Activated gamma-delta T cell treated with anti-CD3 and anti-CD28 coated beads, Interleukin-2, amount 50 U/mL, for 16 hours (primary cell): Measurements from ENCODE around the gene MBNL3.
"Not testable (repeated sequence)": the region's sequence is repeated elsewhere in the genome, so short reads cannot be mapped to it uniquely, and the experiment has no call there.

Experiments
- DNase-seq: peaks from one replicate; pipeline ENCODE4 v3.0.0-alpha.2; 2020; ENCODE audit warnings: low read depth

MBNL3 gene

GRCh38 chrX:132474544-132475248 lies 14.1 kb downstream of the MBNL3 start:
- no peak for DNase-seq

- no peak for DNase-seq
These were observed 16.4 kb downstream of the MBNL3 start for GRCh38 chrX:132472397-132472796.

- no peak for DNase-seq
These were observed 18.0 kb downstream of the MBNL3 start for GRCh38 chrX:132470831-132471230.

- no peak for DNase-seq
These were observed 18.7 kb downstream of the MBNL3 start for GRCh38 chrX:132470179-132470578.

GRCh38 chrX:132468454-132468853 lies 20.4 kb downstream of the MBNL3 start:
- no peak for DNase-seq

- no peak for DNase-seq
These were observed 20.8 kb downstream of the MBNL3 start for GRCh38 chrX:132467989-132468388.

GRCh38 chrX:132467026-132467425 lies 21.8 kb downstream of the MBNL3 start:
- DNase-seq: no peak

- no peak for DNase-seq
These were observed 25.4 kb downstream of the MBNL3 start for GRCh38 chrX:132463411-132463810.

GRCh38 chrX:132461886-132462285 lies 27.0 kb downstream of the MBNL3 start:
- DNase-seq: no peak

- no peak for DNase-seq
These were observed 35.8 kb downstream of the MBNL3 start for GRCh38 chrX:132452911-132453550.

GRCh38 chrX:132445909-132446308 lies 42.9 kb downstream of the MBNL3 start:
- not testable (repeated sequence) for DNase-seq

- no peak for DNase-seq
These were observed 43.9 kb downstream of the MBNL3 start for GRCh38 chrX:132444936-132445335.

GRCh38 chrX:132443196-132444135 lies 45.4 kb downstream of the MBNL3 start:
- no peak for DNase-seq

- DNase-seq: no peak
These were observed 46.1 kb downstream of the MBNL3 start for GRCh38 chrX:132442691-132443090.

GRCh38 chrX:132435222-132435621 lies 53.6 kb downstream of the MBNL3 start:
- no peak for DNase-seq

GRCh38 chrX:132433551-132433950 lies 55.3 kb downstream of the MBNL3 start:
- no peak for DNase-seq

- DNase-seq: no peak
These were observed 55.8 kb downstream of the MBNL3 start for GRCh38 chrX:132433001-132433400.

GRCh38 chrX:132428896-132429295 lies 59.9 kb downstream of the MBNL3 start:
- no peak for DNase-seq

- DNase-seq: no peak
These were observed 62.0 kb downstream of the MBNL3 start for GRCh38 chrX:132426695-132427281.

- no peak for DNase-seq
These were observed 63.0 kb downstream of the MBNL3 start for GRCh38 chrX:132425744-132426318.

GRCh38 chrX:132423323-132423722 lies 65.5 kb downstream of the MBNL3 start:
- DNase-seq: no peak

- no peak for DNase-seq
These were observed 73.8 kb downstream of the MBNL3 start for GRCh38 chrX:132415012-132415411.
